CD4-positive, alpha-beta T cell treated with Interleukin-10 for 1 hour (primary cell): ENCODE results near the gene PHKA2.
"Not testable (repeated sequence)": the region's sequence is repeated elsewhere in the genome, so short reads cannot be mapped to it uniquely, and the experiment has no call there.

Source experiments
- DNase-seq: peaks from one replicate; pipeline ENCODE4 v3.0.0-alpha.2; 2020

Gene PHKA2

GRCh38 chrX:18886344-18887161 is 97.4 kb downstream of the PHKA2 start:
- DNase-seq, result peak; percentile 47

- DNase-seq, result peak; percentile 1
Observed at GRCh38 chrX:18886005-18886343, 97.9 kb downstream of the PHKA2 start.

GRCh38 chrX:18885328-18886004 is 98.4 kb downstream of the PHKA2 start:
- peak; percentile 2 for DNase-seq

DNA sequence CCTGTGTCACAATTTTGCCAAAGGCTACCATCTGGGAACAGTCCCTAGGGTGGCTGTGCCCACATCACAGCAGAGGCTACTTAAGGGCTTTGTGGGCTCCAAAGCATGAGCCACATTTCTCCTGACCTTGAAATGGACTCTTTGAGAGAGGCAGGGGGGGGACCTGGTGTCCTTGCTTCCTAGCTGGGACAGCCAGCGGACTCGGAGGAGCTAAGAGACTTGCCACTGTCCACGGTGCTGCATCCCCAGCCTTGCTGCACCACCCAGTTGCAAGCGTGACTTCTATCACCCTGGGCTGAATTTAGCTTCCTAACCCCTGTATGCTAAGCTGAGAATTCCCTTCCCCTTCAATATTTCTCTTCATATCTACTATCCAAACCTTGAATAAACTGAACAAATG is 99.0 kb downstream of the PHKA2 start:
- no peak for DNase-seq

GRCh38 chrX:18883961-18884765 is 99.8 kb downstream of the PHKA2 start:
- DNase-seq, result no peak

DNA sequence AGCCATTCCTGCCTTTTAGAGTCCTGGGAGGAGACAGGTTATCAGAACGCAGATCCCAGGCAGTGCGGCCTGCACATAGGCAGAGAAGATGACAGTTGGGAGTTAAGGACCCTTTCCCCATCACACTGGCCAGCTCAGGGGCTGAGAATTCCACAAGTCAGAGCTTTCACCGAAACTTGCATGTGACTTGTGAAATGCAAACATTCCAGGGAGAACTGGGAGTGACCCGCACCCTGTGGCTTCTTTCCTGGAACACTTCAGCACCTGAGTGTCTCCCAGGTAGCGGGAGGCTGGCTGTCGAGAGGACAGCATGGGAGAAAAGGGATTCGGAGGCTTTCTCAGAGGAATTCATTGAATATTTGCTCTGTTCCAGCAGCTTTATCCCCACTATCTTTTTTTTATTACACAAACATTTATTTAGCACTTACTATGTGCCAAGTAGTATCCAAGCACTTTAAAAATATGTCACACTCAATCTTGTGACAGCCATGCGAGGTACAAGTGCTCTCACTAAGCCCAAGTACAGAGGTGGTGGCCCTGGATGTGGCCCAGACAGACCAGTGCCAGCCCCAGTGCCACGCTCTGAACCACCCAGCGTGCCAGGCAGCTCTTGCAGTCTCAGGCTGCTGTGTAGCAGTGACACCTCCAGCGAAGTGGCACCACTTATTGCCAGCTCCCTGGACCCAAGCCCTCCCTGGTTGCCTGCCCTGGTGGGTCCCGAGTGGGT is 100.5 kb downstream of the PHKA2 start:
- no peak for DNase-seq

GRCh38 chrX:18879144-18879543 is 104.8 kb downstream of the PHKA2 start:
- DNase-seq, result no peak

DNA sequence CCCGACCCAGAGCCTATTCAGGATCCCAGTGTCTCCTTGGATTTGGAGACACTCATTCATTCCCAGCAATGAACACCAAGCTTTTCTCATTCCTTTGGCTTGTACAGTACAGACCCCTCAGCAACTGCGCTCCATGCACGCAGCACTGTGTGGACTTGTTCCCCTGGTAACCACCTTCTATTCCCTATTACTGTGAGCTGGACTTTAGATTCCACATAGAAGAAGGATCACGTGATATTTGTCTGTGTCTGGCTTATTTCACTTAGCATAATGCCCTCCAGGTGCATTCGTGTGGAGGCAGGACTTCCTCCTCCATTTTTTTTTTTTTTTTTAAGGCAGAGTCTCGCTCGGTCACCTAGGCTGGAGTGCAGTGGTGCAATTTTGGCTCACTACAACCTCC is 106.4 kb downstream of the PHKA2 start:
- no peak for DNase-seq

- DNase-seq, result no peak
Observed at GRCh38 chrX:18875256-18875878, 108.5 kb downstream of the PHKA2 start.

DNA sequence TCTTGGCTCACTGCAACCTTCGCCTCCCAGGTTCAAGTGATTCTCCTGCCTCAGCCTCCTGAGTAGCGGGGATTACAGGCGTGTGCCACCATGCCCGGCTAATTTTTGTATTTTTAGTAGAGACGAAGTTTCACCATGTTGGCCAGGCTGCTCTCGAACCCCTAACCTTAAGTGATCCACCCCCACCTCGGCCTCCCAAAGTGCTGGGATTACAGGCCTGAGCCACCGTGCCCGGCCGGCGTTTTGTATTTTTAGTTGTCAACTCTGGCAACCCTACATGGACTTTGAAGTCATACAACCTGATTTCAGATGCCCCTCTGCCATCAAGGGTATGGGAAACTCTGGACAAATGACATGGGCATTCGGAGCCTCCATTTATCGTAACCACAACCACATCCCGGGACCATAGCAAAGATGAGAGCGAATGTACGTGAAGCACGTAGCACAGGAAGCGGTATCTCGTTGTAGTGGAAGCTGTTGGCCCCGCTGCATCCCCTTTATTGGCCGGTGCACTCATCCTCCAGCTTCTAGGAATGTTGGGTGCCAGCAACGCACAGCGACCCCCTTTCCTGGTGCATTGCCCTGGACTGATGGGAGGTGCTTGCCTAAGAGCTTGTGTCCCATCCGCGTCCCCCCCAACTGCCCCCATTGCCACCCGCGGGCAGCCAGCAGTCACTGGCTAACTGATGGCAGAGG is 109.2 kb downstream of the PHKA2 start:
- no peak for DNase-seq

- DNase-seq, result no peak
Observed at GRCh38 chrX:18873836-18874235, 110.1 kb downstream of the PHKA2 start.

- no peak for DNase-seq
Observed at GRCh38 chrX:18873189-18873791, 110.6 kb downstream of the PHKA2 start.

DNA sequence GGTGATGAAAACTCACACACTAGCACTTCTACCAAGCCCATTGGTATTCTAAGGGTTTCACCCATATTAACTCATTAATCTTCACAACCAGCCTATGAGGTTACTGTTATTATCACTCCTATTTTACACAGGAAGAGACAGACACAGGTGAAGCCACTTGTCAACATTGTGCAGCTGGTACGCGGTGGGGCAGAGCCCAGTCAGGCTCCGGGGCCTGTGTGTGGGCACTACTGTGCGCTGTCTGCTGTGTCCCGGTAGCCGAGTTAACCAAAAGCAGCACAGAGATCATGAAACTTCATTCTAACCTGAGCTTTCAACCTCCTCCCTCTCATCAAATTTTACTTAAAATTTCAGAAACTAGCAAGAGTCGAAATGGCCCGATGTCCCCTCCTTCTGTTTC is 111.3 kb downstream of the PHKA2 start:
- no peak for DNase-seq

GRCh38 chrX:18871970-18872369 is 111.9 kb downstream of the PHKA2 start:
- no peak for DNase-seq

DNA sequence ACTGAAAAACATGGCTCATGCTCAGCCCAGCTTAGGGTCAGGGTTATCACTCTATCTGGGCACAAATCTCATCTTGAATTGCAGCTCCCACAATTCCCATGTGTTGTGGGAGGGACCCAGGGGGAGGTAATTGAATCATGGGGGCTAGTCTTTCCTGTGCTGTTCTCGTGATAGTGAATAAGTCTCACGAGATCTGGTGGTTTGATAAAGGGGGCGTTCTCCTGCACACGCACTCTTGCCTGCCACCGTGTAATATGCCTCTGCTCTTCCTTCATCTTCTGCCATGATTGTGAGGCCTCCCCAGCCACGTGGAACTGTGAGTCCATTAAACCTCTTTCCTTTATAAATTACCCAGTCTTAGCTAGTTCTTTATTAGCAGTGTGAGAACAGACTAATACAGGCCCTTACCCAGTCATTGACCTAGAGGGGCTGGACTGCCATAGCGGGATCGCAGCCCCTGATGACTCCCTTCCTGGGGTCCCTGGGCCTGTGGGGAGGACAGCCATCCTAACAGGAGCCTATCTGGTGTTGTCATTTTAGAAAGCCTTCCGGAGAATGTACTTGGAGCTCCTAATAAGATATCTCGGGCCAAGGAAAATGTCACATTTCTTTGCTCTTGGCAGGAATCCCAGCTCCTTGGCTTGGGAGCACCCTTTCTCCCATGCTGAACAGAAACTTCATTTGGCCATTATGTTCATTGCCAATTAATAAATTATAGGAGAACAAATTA is 112.6 kb downstream of the PHKA2 start:
- DNase-seq, result no peak

GRCh38 chrX:18864390-18864920 is 119.5 kb downstream of the PHKA2 start:
- no peak for DNase-seq

GRCh38 chrX:18861511-18861910 is 122.4 kb downstream of the PHKA2 start:
- DNase-seq, result no peak

DNA sequence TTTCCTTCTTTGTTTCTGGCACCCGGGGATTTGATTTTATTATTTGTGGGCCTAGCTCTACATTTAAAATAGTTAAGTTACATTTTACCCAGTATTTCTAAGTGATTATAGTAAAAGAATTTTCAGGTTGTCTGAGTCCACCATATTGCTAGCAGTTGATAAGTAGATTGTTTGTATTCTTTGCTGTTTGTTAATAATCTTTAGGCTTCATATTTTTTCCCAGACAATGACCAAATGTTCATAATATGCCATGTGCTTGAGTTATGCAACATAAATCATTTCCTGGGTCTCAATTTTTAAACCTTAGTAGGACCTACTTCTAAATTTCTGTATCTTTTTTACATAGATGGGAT is 127.3 kb downstream of the PHKA2 start:
- DNase-seq, result no peak

- no peak for DNase-seq
Observed at GRCh38 chrX:18855919-18856644, 127.8 kb downstream of the PHKA2 start.

- DNase-seq, result not testable (repeated sequence)
Observed at GRCh38 chrX:18847901-18848300, 136.0 kb downstream of the PHKA2 start.
